Parathyroid adenoma (tissue), 2 donors: ENCODE results near the gene ZNF79.

Source experiments
- H2AFZ ChIP-seq: fragments of 300-600 bp; sonication (generic); one replicate; pipeline ENCODE4 v1.7.0; 2017; ENCODE audit warnings: antibody characterized with exemption, mild to moderate bottlenecking
- H3K27ac ChIP-seq: fragments of 300-600 bp; sonication (generic); one replicate; pipeline ENCODE4 v1.7.0; 2017
- H3K27me3 ChIP-seq: fragments of 300-600 bp; sonication (generic); one replicate; pipeline ENCODE4 v1.7.0; 2017; ENCODE audit warnings: low read length; ENCODE audit not compliant: control insufficient read depth, insufficient read depth
- H3K36me3 ChIP-seq: fragments of 300-600 bp; sonication (generic); one replicate; pipeline ENCODE4 v1.7.0; 2017; ENCODE audit warnings: low read length; ENCODE audit not compliant: control insufficient read depth, insufficient read depth
- H3K4me1 ChIP-seq: fragments of 300-600 bp; sonication (generic); one replicate; pipeline ENCODE4 v1.7.0; 2017; ENCODE audit warnings: control low read depth
- H3K4me2 ChIP-seq: fragments of 300-600 bp; sonication (generic); one replicate; pipeline ENCODE4 v1.7.0; 2017; ENCODE audit warnings: low read length
- H3K4me3 ChIP-seq: fragments of 300-600 bp; sonication (generic); one replicate; pipeline ENCODE4 v1.7.0; 2017; ENCODE audit warnings: low read depth, low read length
- H3K79me2 ChIP-seq: fragments of 300-600 bp; sonication (generic); one replicate; pipeline ENCODE4 v1.7.0; 2017; ENCODE audit warnings: control low read depth
- H3K9ac ChIP-seq: fragments of 300-600 bp; sonication (generic); one replicate; pipeline ENCODE4 v1.7.0; 2017; ENCODE audit warnings: mild to moderate bottlenecking
- H3K9me3 ChIP-seq: fragments of 300-600 bp; sonication (generic); one replicate; pipeline ENCODE4 v1.7.0; 2017; ENCODE audit warnings: low read length; ENCODE audit not compliant: control insufficient read depth
- TF ChIP-seq, protein P1 (sequence below): fragments of 300-600 bp; sonication (generic); IDR thresholded peaks from one replicate; pipeline ENCODE4 v1.7.0; 2017; ENCODE audit warnings: antibody characterized with exemption, mild to moderate bottlenecking
- donor health status: primary hyperparathyroidism.

Gene ZNF79

DNA sequence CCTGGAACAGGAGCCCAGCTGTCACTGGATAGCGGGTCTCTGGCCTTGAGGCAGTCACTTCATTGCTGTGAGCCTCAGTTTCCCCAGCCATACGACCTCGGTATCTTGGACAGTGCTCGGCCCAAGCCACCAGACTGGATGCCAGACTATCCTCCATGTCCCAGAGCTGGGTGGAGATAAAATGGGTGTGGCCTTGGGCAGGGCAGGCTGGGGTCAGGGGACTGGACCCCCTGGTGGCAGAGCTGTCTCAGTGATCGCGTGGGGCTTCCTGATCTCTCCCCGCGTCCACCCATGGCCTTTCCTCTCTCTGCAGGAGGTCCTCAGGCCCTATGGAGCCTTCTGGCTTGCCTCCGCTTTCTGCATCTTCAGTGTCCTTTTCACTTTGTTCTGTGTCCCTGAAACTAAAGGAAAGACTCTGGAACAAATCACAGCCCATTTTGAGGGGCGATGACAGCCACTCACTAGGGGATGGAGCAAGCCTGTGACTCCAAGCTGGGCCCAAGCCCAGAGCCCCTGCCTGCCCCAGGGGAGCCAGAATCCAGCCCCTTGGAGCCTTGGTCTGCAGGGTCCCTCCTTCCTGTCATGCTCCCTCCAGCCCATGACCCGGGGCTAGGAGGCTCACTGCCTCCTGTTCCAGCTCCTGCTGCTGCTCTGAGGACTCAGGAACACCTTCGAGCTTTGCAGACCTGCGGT lies 17.2 kb upstream of the ZNF79 start:
- no peaks in the 10 kb centered on the region for H3K27me3 ChIP-seq

DNA sequence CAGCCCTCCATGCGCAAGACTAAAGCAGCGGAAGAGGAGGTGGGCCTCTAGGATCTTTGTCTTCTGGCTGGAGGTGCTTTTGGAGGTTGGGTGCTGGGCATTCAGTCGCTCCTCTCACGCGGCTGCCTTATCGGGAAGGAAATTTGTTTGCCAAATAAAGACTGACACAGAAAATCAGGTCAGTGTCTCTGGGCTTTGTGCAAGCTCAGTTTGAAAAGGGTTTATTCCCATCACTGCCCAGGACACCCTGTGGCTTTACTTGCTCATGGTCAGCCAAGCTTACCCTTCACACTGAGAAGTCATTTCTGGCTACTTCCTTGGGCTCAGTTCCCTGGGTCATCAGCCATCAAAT lies 16.7 kb upstream of the ZNF79 start:
- no peak overlapping the region for H3K27ac ChIP-seq

More for the DNA sequence above, 17.2 kb upstream of the ZNF79 start:
- Histone ChIP-seq H3K9ac (no peak overlapping the region), H2AFZ (no peak overlapping the region), H3K4me1 (no peaks in the 10 kb centered on the region), H3K9me3 (no peaks in the 10 kb centered on the region), H3K4me3 (no peak overlapping the region), H3K79me2 (no peaks in the 10 kb centered on the region), H3K4me2 (no peak overlapping the region), H3K36me3 (no peaks in the 10 kb centered on the region), H3K27ac (no peak overlapping the region)
- TF ChIP-seq, protein P1, sequence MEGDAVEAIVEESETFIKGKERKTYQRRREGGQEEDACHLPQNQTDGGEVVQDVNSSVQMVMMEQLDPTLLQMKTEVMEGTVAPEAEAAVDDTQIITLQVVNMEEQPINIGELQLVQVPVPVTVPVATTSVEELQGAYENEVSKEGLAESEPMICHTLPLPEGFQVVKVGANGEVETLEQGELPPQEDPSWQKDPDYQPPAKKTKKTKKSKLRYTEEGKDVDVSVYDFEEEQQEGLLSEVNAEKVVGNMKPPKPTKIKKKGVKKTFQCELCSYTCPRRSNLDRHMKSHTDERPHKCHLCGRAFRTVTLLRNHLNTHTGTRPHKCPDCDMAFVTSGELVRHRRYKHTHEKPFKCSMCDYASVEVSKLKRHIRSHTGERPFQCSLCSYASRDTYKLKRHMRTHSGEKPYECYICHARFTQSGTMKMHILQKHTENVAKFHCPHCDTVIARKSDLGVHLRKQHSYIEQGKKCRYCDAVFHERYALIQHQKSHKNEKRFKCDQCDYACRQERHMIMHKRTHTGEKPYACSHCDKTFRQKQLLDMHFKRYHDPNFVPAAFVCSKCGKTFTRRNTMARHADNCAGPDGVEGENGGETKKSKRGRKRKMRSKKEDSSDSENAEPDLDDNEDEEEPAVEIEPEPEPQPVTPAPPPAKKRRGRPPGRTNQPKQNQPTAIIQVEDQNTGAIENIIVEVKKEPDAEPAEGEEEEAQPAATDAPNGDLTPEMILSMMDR = no peak

DNA sequence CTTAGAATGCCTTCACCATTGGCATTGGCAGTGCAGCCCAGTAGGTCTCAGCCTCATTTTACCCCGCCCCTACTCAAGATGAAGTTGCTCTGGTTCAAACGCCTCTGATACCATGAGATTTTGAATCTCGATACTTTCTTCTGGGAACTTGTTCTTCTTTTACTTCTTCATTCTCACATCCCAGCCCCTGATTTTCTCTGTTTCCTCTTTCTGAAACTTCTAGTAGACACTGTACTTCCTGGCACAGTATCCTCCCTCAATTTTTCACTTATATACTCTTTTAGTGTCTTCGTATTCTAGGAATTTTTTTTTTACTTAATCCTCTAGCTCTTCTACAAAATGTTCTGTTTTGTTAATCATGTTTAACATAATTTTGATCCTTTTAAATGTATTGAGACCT lies 13.1 kb upstream of the ZNF79 start:
- H3K79me2 ChIP-seq = no peaks in the 10 kb centered on the region
- no peak overlapping the region for H3K4me2 ChIP-seq
- H3K9ac ChIP-seq = no peak overlapping the region
- no peaks in the 10 kb centered on the region for H3K4me1 ChIP-seq
- no peaks in the 10 kb centered on the region for H3K36me3 ChIP-seq
- no peaks in the 10 kb centered on the region for H3K9me3 ChIP-seq
- no peaks in the 10 kb centered on the region for H3K27me3 ChIP-seq
- TF ChIP-seq, protein P1 = no peak
- H2AFZ ChIP-seq = no peak overlapping the region
- no peak overlapping the region for H3K4me3 ChIP-seq
- no peak overlapping the region for H3K27ac ChIP-seq

More for the DNA sequence above, 16.7 kb upstream of the ZNF79 start:
- H3K4me3 ChIP-seq = no peak overlapping the region
- no peak overlapping the region for H3K9ac ChIP-seq
- no peaks in the 10 kb centered on the region for H3K9me3 ChIP-seq
- no peak overlapping the region for H2AFZ ChIP-seq
- H3K27me3 ChIP-seq = no peaks in the 10 kb centered on the region
- no peaks in the 10 kb centered on the region for H3K36me3 ChIP-seq
- TF ChIP-seq, protein P1 = no peak
- no peaks in the 10 kb centered on the region for H3K4me1 ChIP-seq
- H3K79me2 ChIP-seq = no peaks in the 10 kb centered on the region
- no peak overlapping the region for H3K4me2 ChIP-seq

DNA sequence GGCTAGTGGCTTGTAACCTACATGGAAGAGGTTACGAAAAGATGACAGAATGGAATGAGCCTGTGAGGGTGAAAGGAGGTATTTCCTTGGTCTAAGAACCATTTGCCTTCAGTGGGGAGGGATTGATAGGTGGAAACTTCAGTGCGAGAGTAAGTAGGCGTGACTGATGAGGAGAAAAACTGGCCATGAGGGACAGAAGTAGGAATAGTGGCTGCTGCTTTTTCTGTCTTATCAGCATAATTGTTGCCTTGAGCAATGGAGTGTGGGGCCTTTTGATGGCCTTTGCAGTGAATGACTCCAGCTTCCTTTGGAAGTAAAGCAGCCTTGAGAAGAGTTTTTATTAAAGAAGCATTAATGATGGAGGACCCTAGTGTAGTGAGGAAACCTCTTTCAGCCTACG lies 9.0 kb upstream of the ZNF79 start:
- Histone ChIP-seq H3K9ac (no peak overlapping the region), H3K4me2 (no peak overlapping the region), H3K4me1 (no peaks in the 10 kb centered on the region), H3K79me2 (no peaks in the 10 kb centered on the region), H3K36me3 (no peaks in the 10 kb centered on the region), H3K4me3 (no peak overlapping the region), H3K27ac (no peak overlapping the region), H3K9me3 (no peaks in the 10 kb centered on the region), H2AFZ (no peak overlapping the region), H3K27me3 (no peaks in the 10 kb centered on the region)
- TF ChIP-seq, protein P1 = no peak

DNA sequence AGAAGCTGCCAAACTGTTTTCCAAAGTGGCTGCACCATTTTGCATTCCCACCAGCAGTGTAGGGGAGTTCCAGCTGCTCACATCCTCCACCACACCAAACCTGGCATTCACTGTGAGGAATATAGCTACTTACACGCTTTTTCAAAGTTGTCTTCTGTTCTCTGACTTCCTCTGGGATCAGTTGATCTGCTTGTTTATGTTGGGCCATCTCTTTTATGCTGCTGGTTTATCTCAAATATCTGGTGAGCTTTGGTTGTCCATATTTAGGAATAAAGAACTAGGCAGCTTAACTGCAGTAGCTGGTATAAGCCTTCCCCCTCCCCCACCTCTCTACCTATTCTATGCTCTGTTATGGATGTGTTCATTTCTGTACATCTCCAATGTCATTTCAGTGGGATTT lies 8.5 kb upstream of the ZNF79 start:
- TF ChIP-seq, protein P1 = no peak
- Histone ChIP-seq H3K27ac (no peak overlapping the region), H2AFZ (no peak overlapping the region), H3K27me3 (no peaks in the 10 kb centered on the region), H3K4me3 (no peak overlapping the region), H3K36me3 (no peaks in the 10 kb centered on the region), H3K79me2 (no peaks in the 10 kb centered on the region), H3K9me3 (no peaks in the 10 kb centered on the region), H3K9ac (no peak overlapping the region), H3K4me2 (no peak overlapping the region), H3K4me1 (no peaks in the 10 kb centered on the region)
